Thoracic aorta (tissue), 2 donors: ENCODE measurements around the gene SBNO1. TPM values are rescaled to one million over a fixed set of nuclear protein-coding genes. Genes with fewer than 3 reads are reported as not detected.
"Not testable (repeated sequence)": the region's sequence is repeated elsewhere in the genome, so short reads cannot be mapped to it uniquely, and the experiment has no call there.

Experiments
- ATAC-seq: fragments of 150-250 bp; one replicate; pipeline ENCODE4 v1.8.0; 2017; ENCODE audit warnings: low read depth; ENCODE audit not compliant: insufficient number of reproducible peaks, low FRiP score
- DNase-seq: peaks from one replicate; pipeline ENCODE4 v3.0.0-alpha.2; 2020; ENCODE audit warnings: low spot score
- H3K27ac ChIP-seq, 2 donors: fragments of 200-600 bp; sonication (generic); 1 replicate in 1 of 2; 2 replicates in 1 of 2; pipeline ENCODE4 v1.5.1; 2016; ENCODE audit warnings: mild to moderate bottlenecking in 2 of 2, moderate library complexity in 2 of 2
- H3K27me3 ChIP-seq: fragments of 200-600 bp; sonication (generic); replicated peaks from 2 replicates; pipeline ENCODE4 v1.6.0; 2016; ENCODE audit warnings: mild to moderate bottlenecking; ENCODE audit not compliant: insufficient read depth
- H3K36me3 ChIP-seq: fragments of 200-600 bp; sonication (generic); one replicate; pipeline ENCODE4 v1.5.1; 2016
- H3K4me1 ChIP-seq, 2 donors: fragments of 200-600 bp; sonication (generic); 1 replicate in 1 of 2; 2 replicates in 1 of 2; pipeline versions ENCODE4 v1.5.1 to v1.6.0; 2016; ENCODE audit warnings: low read depth in 2 of 2, mild to moderate bottlenecking in 1 of 2; ENCODE audit not compliant: control insufficient read depth in 1 of 2
- H3K4me3 ChIP-seq: fragments of 200-600 bp; sonication (generic); 2 replicates; pipeline ENCODE4 v1.5.1; 2016; ENCODE audit warnings: mild to moderate bottlenecking
- H3K9me3 ChIP-seq: fragments of 200-600 bp; sonication (generic); 2 replicates; pipeline ENCODE4 v1.5.1; 2016
- total RNA-seq, 2 donors: library from RNA; depleted of rRNA; stranded (reverse); fragments of >200 nt; gene quantifications; one replicate each; pipeline versions ENCODE4 v1.1.0 to v1.2.3, GENCODE V29; 2016
- TF ChIP-seq, protein P1 (sequence below): fragments of 200-600 bp; sonication (generic); IDR thresholded peaks from one replicate; pipeline ENCODE4 v1.5.1; 2019; ENCODE audit warnings: antibody characterized with exemption

Gene SBNO1
- total RNA-seq, 2 donors from 2014 or later: 15.6 to 25.0 TPM

DNA sequence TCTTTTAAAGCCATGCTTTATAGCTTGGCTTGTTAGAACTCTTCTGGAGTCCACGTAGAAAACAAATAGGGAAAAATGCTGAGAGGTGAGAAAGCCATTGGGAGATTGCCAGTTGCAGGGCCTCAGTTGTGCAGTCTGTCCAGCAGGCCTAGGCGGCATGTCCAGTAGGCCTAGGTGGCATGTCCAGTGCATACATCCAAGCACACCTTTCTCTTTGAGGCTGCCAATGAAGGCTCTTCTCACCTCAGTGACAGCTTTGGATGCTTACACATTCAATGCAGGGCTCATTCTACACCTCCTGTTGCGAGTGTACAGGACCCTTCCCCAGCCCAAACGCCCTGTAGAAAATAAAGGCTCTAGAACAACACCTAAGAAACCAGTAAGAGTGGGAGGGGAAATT lies 106.1 kb downstream of the SBNO1 start:
- TF ChIP-seq, protein P1, sequence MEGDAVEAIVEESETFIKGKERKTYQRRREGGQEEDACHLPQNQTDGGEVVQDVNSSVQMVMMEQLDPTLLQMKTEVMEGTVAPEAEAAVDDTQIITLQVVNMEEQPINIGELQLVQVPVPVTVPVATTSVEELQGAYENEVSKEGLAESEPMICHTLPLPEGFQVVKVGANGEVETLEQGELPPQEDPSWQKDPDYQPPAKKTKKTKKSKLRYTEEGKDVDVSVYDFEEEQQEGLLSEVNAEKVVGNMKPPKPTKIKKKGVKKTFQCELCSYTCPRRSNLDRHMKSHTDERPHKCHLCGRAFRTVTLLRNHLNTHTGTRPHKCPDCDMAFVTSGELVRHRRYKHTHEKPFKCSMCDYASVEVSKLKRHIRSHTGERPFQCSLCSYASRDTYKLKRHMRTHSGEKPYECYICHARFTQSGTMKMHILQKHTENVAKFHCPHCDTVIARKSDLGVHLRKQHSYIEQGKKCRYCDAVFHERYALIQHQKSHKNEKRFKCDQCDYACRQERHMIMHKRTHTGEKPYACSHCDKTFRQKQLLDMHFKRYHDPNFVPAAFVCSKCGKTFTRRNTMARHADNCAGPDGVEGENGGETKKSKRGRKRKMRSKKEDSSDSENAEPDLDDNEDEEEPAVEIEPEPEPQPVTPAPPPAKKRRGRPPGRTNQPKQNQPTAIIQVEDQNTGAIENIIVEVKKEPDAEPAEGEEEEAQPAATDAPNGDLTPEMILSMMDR: no peak
- H3K4me3 ChIP-seq: no peak overlapping the region
- H3K9me3 ChIP-seq: no peaks in the 10 kb centered on the region
- DNase-seq (no peak), ATAC-seq (no peak)
- no peaks in the 10 kb centered on the region for H3K27me3 ChIP-seq
- H3K36me3 ChIP-seq: peaks cover 29% of the 10 kb centered on the region
- H3K4me1 ChIP-seq: peaks cover 7 to 14% of the 10 kb centered on the region in 2 donors
- no peak overlapping the region for H3K27ac ChIP-seq

DNA sequence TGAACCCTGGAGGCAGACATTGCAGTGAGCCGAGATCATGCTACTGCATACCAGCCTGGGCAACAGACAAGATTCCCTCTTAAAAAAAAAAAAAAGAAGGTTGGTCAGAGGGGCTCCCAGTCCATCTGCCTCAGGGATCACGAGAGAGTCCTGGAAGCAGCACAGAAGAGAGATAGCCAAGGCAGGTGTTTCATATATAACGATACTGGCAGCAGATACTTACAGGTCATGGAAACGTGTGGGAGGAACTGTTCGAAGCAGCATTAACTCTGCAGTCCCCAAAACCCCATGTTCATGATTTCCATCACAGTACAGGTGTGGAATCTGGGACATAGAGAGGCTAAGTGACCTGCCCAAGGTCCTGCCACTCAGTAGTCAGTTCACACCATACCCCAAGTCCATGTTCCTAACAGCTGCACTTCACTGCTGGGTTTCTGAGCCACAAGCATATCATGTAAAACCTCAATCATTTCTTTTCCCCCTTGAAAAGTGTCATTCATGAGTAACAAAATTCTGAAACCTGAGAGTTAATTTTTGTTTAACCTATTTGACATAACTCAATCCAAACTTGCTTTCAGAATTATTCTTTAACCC lies 109.7 kb downstream of the SBNO1 start:
- H3K36me3 ChIP-seq: peaks cover 18% of the 10 kb centered on the region
- DNase-seq: no peak
- TF ChIP-seq, protein P1: no peak

DNA sequence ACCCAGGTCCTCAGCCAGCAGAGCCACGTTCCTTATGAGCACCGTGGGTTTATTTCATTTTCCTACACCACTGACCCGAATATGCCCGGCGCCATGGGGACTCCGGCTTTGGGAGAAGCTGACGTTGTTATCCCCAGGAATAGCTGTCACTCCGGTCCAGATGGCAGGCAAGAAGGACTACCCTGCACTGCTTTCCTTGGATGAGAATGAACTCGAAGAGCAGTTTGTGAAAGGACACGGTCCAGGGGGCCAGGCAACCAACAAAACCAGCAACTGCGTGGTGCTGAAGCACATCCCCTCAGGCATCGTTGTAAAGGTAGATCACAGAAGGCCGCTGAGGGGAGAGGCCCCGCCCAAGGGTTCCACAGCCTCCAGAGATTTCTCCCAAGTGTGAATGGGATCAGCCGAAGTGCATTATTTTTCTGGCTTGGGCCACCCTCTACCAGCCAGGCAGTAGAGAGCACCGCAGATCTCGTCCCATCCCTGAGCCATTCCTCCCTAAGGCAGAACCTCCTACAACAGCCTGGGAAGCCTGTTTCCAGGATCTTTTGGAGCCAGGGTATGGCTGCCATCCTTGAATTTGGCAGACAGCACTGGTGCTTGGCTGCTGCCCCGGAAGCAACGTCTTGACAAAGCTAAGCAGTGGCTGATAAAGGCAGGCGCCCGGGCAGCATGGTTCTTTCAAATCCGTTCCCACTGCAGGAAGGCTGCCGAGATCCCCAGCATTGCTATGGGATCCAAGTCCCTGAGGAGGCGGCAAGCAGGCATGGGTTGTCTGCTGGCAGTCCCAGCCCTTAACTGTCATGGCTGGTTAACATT lies 110.8 kb downstream of the SBNO1 start:
- no peaks in the 10 kb centered on the region for H3K27me3 ChIP-seq
- TF ChIP-seq, protein P1: no peak
- peaks cover 12 to 36% of the 10 kb centered on the region in 2 donors for H3K4me1 ChIP-seq
- ATAC-seq (no peak), DNase-seq (no peak)
- no peaks in the 10 kb centered on the region for H3K9me3 ChIP-seq
- peak overlapping the region; percentile 48 for H3K4me3 ChIP-seq
- H3K27ac ChIP-seq: peak overlapping the region; percentile 62 to 65
- H3K36me3 ChIP-seq: peaks cover 13% of the 10 kb centered on the region

More for the DNA sequence above, 109.7 kb downstream of the SBNO1 start:
- no peak overlapping the region for H3K27ac ChIP-seq
- H3K9me3 ChIP-seq: no peaks in the 10 kb centered on the region
- H3K27me3 ChIP-seq: no peaks in the 10 kb centered on the region
- no peak for ATAC-seq
- no peak overlapping the region for H3K4me3 ChIP-seq
- H3K4me1 ChIP-seq: peaks cover 12 to 36% of the 10 kb centered on the region in 2 donors

DNA sequence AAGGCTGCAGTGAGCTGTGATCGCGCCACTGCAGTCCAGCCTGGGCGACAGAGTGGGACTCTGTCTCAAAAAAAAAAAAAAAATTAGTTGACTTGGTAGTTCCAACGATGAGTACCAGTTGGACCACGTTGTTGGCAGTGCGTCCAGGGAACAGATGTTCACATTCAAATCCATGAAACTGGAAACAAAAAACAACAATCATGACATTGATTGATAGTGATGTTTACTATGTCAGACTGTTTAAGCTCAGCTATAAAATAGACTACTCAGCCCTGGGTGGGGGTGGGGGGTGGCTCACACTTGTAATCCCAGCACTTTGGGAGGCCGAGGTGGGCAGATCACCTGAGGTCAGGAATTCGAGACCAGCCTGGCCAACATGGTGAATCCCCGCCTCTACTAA lies 112.3 kb downstream of the SBNO1 start:
- H3K9me3 ChIP-seq, ATAC-seq, DNase-seq, H3K36me3 ChIP-seq, H3K27ac ChIP-seq, H3K4me3 ChIP-seq, H3K27me3 ChIP-seq: not testable (repeated sequence)
- H3K4me1 ChIP-seq: peaks cover 12 to 36% of the 10 kb centered on the region in 2 donors

DNA sequence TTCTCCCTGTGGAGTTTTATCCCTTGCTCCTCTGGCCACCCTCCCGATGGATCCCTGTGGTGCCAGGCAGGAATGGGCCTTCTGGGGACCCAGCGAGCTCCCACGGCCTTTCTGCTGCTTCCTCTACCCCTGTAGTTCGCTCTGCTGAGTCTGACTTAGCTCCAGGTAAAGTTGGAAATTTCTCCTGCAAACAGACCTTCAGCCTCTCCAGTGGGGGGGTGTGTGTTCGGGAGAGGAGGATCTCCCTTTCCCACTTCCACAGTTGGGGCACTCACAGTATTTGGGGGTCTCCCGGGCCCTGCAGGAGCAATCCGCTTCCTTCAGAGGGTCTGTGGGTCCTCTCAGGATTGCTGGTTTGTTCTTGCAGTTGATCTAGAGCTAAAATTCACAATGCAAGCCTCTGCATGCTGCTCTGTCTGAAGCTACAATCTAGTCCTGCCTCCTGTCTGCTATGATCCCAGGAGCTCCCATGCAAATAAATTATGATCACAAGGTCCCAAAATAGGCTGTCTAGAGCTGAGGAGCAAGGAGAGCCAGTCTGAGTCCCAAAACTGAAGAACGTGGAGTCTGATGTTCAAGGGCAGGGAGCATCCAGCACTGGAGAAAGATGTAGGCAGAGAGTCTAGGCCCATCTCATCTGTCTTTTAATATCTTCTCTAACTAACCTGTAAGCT lies 113.1 kb downstream of the SBNO1 start:
- no peaks in the 10 kb centered on the region for H3K27me3 ChIP-seq
- ATAC-seq (no peak), DNase-seq (no peak)
- peaks cover 12 to 36% of the 10 kb centered on the region in 2 donors for H3K4me1 ChIP-seq
- TF ChIP-seq, protein P1: no peak
- no peak overlapping the region for H3K4me3 ChIP-seq
- H3K27ac ChIP-seq: no peak overlapping the region
- no peaks in the 10 kb centered on the region for H3K36me3 ChIP-seq
- no peaks in the 10 kb centered on the region for H3K9me3 ChIP-seq
